ENCODE measurements around the gene ZNF8. TPM values are rescaled to one million over a fixed set of nuclear protein-coding genes. Genes with fewer than 3 reads are reported as not detected.

The ZNF8 gene
- total and polyA plus RNA-seq, 2 of the 4 experiments (the other 2 are of a cell fraction), result 2.1 to 3.9 TPM

- H3K9ac ChIP-seq (ENCODE audit: low read depth, low read length), result no peak overlapping the region
- no peaks in the 10 kb centered on the region for H3K9me3 ChIP-seq (ENCODE audit: control insufficient read depth, insufficient read depth, low read length)
- no peak overlapping the region for H3K56ac ChIP-seq (ENCODE audit: extremely low read depth, insufficient read depth, low read length)
- H4K5ac ChIP-seq (ENCODE audit: low read depth, low read length), result no peak overlapping the region
- DNase-seq (no peak), ATAC-seq (ENCODE audit: low read depth) (no peak)
- no peak overlapping the region for H2AK5ac ChIP-seq (ENCODE audit: low read depth, low read length)
- H3K36me3 ChIP-seq (ENCODE audit: control insufficient read depth, insufficient read depth, low read length), result peaks cover 11% of the 10 kb centered on the region; the same call in 1 of the 2 replicates
- peaks cover 8% of the 10 kb centered on the region for H3K27me3 ChIP-seq (ENCODE audit: control insufficient read depth, insufficient read depth, low read length)
- peaks cover 8% of the 10 kb centered on the region for H4K20me1 ChIP-seq (ENCODE audit: insufficient read depth, low read length)
- H2BK5ac ChIP-seq (ENCODE audit: low read depth, low read length, poor library complexity, severe bottlenecking), result no peak overlapping the region
- no peak overlapping the region for H3K4ac ChIP-seq (ENCODE audit: low read depth, low read length)
- no peak for TF ChIP-seq CEBPB (IDR thresholded peaks at IDR 0.05; ENCODE audit: low read depth, low read length)
- no peak overlapping the region for H3K4me3 ChIP-seq (ENCODE audit: insufficient read depth, low read depth, low read length)
- H3K14ac ChIP-seq (replicated peaks; ENCODE audit: low read depth, low read length), result no peak overlapping the region
- BruUV-seq (replicated peaks), result no TSS peak
- dilution Hi-C loops (cut with HindIII; ENCODE audit: low sequenced_read_pairs, unreplicated experiment) (no loop called here), in situ Hi-C loops (cut with MboI; ENCODE audit: low sequenced_read_pairs) (no loop called here), intact Hi-C loops (cut with micrococcal nuclease) (no loop called here)
- no peak overlapping the region for H2AFZ ChIP-seq (replicated peaks; ENCODE audit: low read length, poor library complexity)
- no peak overlapping the region for H3K18ac ChIP-seq (ENCODE audit: low read depth, low read length)
- ChIA-PET CTCF (no interaction called here), POLR2A (ENCODE audit: unreplicated experiment) (no interaction called here)
- no peak overlapping the region for H4K91ac ChIP-seq (ENCODE audit: insufficient read depth, low read depth, low read length)
- no peak overlapping the region for H2BK20ac ChIP-seq (ENCODE audit: low read depth, low read length)
- H2BK120ac ChIP-seq (ENCODE audit: low read depth, low read length), result no peak overlapping the region
- peak overlapping the region; percentile 28 for H2AK9ac ChIP-seq (replicated peaks; ENCODE audit: low read depth, low read length, poor library complexity)
- no peak overlapping the region for H3K27ac ChIP-seq (ENCODE audit: insufficient read depth, low read length)
- H3K4me2 ChIP-seq (ENCODE audit: low read depth, low read length), result no peak overlapping the region
- peaks cover 5 to 35% of the 10 kb centered on the region in 2 experiments for H3K79me1 ChIP-seq (ENCODE audit: low read depth in 1 of 2, low read length in 2 of 2)
- H3K9me1 ChIP-seq (ENCODE audit: insufficient read depth, low read length), result peaks cover 4% of the 10 kb centered on the region; the same call in 1 of the 2 replicates
- no peak overlapping the region for H2BK15ac ChIP-seq (ENCODE audit: low read depth, low read length)
- no peak overlapping the region for H4K8ac ChIP-seq (ENCODE audit: low read depth in 2 of 2, low read length in 2 of 2)
- no peak overlapping the region for H3K23ac ChIP-seq (ENCODE audit: low read depth, low read length)
- WGBS, 2 experiments (ENCODE audit: extremely low coverage in 2 of 2, insufficient read length in 1 of 2), result 88% methylated on average over 8 of the region's 23 CpGs; no CpG with 5 or more reads in 1 of the 2 experiments
- H3K4me1 ChIP-seq (ENCODE audit: control insufficient read depth, insufficient read depth, low read length), result peaks cover 11% of the 10 kb centered on the region
Measured at GRCh38 chr19:58351990-58352755, 73.4 kb downstream of the ZNF8 start.

Small RNA genes within 50 kb of the gene (microRNA-seq; reads per million reads assigned to microRNA genes)
- 0 to 2.1 reads per million in 2 experiments for gene MIR6806 (ENCODE audit: insufficient read depth in 1 of 2, insufficient read length in 1 of 2, unreplicated experiment in 1 of 2)

Small RNA genes within 50 kb of the gene (small RNA-seq; reads per million reads assigned to genes)
- 0 reads per million in 5 experiments for gene MIR6806

Other genes starting within 250 kb of the ZNF8 start
- not detected in 2 replicates for gene ZSCAN1, start 244.9 kb upstream of the ZNF8 start, total RNA-seq (2012; rRNA removed)
- 0.14 TPM in 1 of 2 replicates, not detected in the other for gene ZSCAN1, start 244.9 kb upstream of the ZNF8 start, polyA plus RNA-seq (2012; rRNA removed)
- 1.9 and 2.7 TPM in 2 replicates for gene ZNF135, start 219.7 kb upstream of the ZNF8 start, total RNA-seq (2012; rRNA removed)
- 2.4 and 2.7 TPM in 2 replicates for gene ZNF135, start 219.7 kb upstream of the ZNF8 start, polyA plus RNA-seq (2012; rRNA removed)
- 3.0 and 3.6 TPM in 2 replicates for gene ZSCAN18, start 180.7 kb upstream of the ZNF8 start, total RNA-seq (2012; rRNA removed)
- gene ZSCAN18, start 180.7 kb upstream of the ZNF8 start, polyA plus RNA-seq (2012; rRNA removed), result 8.2 and 11.1 TPM in 2 replicates
- 15.3 and 16.8 TPM in 2 replicates for gene ZNF329, start 128.2 kb upstream of the ZNF8 start, total RNA-seq (2012; rRNA removed)
- 3.3 and 4.7 TPM in 2 replicates for gene ZNF329, start 128.2 kb upstream of the ZNF8 start, polyA plus RNA-seq (2012; rRNA removed)
- gene ZNF274, start 95.9 kb upstream of the ZNF8 start, total RNA-seq (2012; rRNA removed), result 12.5 and 15.2 TPM in 2 replicates
- gene ZNF274, start 95.9 kb upstream of the ZNF8 start, polyA plus RNA-seq (2012; rRNA removed), result 11.0 and 12.1 TPM in 2 replicates
- gene ZNF544, start 50.0 kb upstream of the ZNF8 start, total RNA-seq (2012; rRNA removed), result 35.3 and 45.9 TPM in 2 replicates
- 14.4 and 19.3 TPM in 2 replicates for gene ZNF544, start 50.0 kb upstream of the ZNF8 start, polyA plus RNA-seq (2012; rRNA removed)
- gene ERVK3-1, start 26.4 kb downstream of the ZNF8 start, total RNA-seq (2012; rRNA removed), result 30.8 and 33.0 TPM in 2 replicates
- 34.9 and 39.3 TPM in 2 replicates for gene ERVK3-1, start 26.4 kb downstream of the ZNF8 start, polyA plus RNA-seq (2012; rRNA removed)
- 1.9 and 2.5 TPM in 2 replicates for gene ZSCAN22, start 48.0 kb downstream of the ZNF8 start, total RNA-seq (2012; rRNA removed)
- 1.8 and 2.2 TPM in 2 replicates for gene ZSCAN22, start 48.0 kb downstream of the ZNF8 start, polyA plus RNA-seq (2012; rRNA removed)
- gene A1BG, start 74.5 kb downstream of the ZNF8 start, total RNA-seq (2012; rRNA removed), result 4.5 and 6.4 TPM in 2 replicates
- gene A1BG, start 74.5 kb downstream of the ZNF8 start, polyA plus RNA-seq (2012; rRNA removed), result 54.5 and 65.7 TPM in 2 replicates
- gene ZNF497, start 83.8 kb downstream of the ZNF8 start, total RNA-seq (2012; rRNA removed), result 0.18 and 0.56 TPM in 2 replicates
- 0.24 and 0.27 TPM in 2 replicates for gene ZNF497, start 83.8 kb downstream of the ZNF8 start, polyA plus RNA-seq (2012; rRNA removed)
- 0.54 and 0.56 TPM in 2 replicates for gene ZNF837, start 102.1 kb downstream of the ZNF8 start, total RNA-seq (2012; rRNA removed)
- gene ZNF837, start 102.1 kb downstream of the ZNF8 start, polyA plus RNA-seq (2012; rRNA removed), result 1.2 and 1.9 TPM in 2 replicates
- gene RPS5, start 108.3 kb downstream of the ZNF8 start, total RNA-seq (2012; rRNA removed), result 3,811 and 5,858 TPM in 2 replicates
- 3,265 and 3,617 TPM in 2 replicates for gene RPS5, start 108.3 kb downstream of the ZNF8 start, polyA plus RNA-seq (2012; rRNA removed)
- gene RNF225, start 116.7 kb downstream of the ZNF8 start, total RNA-seq (2012; rRNA removed), result not detected in 2 replicates
- gene RNF225, start 116.7 kb downstream of the ZNF8 start, polyA plus RNA-seq (2012; rRNA removed), result 0.10 TPM in 1 of 2 replicates, not detected in the other
- gene ZNF584, start 129.7 kb downstream of the ZNF8 start, total RNA-seq (2012; rRNA removed), result 12.8 and 15.4 TPM in 2 replicates
- gene ZNF584, start 129.7 kb downstream of the ZNF8 start, polyA plus RNA-seq (2012; rRNA removed), result 11.6 and 12.4 TPM in 2 replicates
- 8.9 and 13.6 TPM in 2 replicates for gene ZNF132, start 161.2 kb downstream of the ZNF8 start, total RNA-seq (2012; rRNA removed)
- 1.4 and 2.4 TPM in 2 replicates for gene ZNF132, start 161.2 kb downstream of the ZNF8 start, polyA plus RNA-seq (2012; rRNA removed)
- 3.3 and 4.1 TPM in 2 replicates for gene ZNF324B, start 172.7 kb downstream of the ZNF8 start, total RNA-seq (2012; rRNA removed)
- gene ZNF324B, start 172.7 kb downstream of the ZNF8 start, polyA plus RNA-seq (2012; rRNA removed), result 2.8 and 3.5 TPM in 2 replicates
- 6.6 and 6.9 TPM in 2 replicates for gene ZNF324, start 188.1 kb downstream of the ZNF8 start, total RNA-seq (2012; rRNA removed)
- 5.6 and 6.0 TPM in 2 replicates for gene ZNF324, start 188.1 kb downstream of the ZNF8 start, polyA plus RNA-seq (2012; rRNA removed)
- 3.9 and 4.8 TPM in 2 replicates for gene ZNF446, start 197.4 kb downstream of the ZNF8 start, total RNA-seq (2012; rRNA removed)
- gene ZNF446, start 197.4 kb downstream of the ZNF8 start, polyA plus RNA-seq (2012; rRNA removed), result 6.9 and 7.5 TPM in 2 replicates
- 7.5 and 7.7 TPM in 2 replicates for gene SLC27A5, start 233.0 kb downstream of the ZNF8 start, total RNA-seq (2012; rRNA removed)
- 11.2 and 13.5 TPM in 2 replicates for gene SLC27A5, start 233.0 kb downstream of the ZNF8 start, polyA plus RNA-seq (2012; rRNA removed)
- gene ZBTB45, start 240.9 kb downstream of the ZNF8 start, total RNA-seq (2012; rRNA removed), result 1.4 TPM in 2 replicates
- 9.7 and 13.5 TPM in 2 replicates for gene ZBTB45, start 240.9 kb downstream of the ZNF8 start, polyA plus RNA-seq (2012; rRNA removed)